HCT116 (cell line): Measurements from ENCODE around the gene HOXB3. TPM values are rescaled to one million over a fixed set of nuclear protein-coding genes. Genes with fewer than 3 reads are reported as not detected.

Experiments used
- ATAC-seq: fragments of 200-7000 bp; cut with Tn5 transposase; 2 replicates; pipeline ENCODE4 v1.9.1; 2020; ENCODE audit warnings: mild to moderate bottlenecking, moderate library complexity
- BruUV-seq: library from RNA; stranded (reverse); fragments of 400-500 nt; replicated peaks from 2 replicates; lab custom pipeline; 2021; lab: Mats Ljungman, UMichigan
- CTCF ChIA-PET: fragments of 300-600 bp; sonication (Branson Sonifier 250); formaldehyde crosslinking; loops from one replicate; lab custom pipeline; 2021; ENCODE audit warnings: antibody characterized with exemption; lab: Charles Lee
- POLR2A ChIA-PET: fragments of 300-600, 350-600 bp; sonication (Branson Sonifier 250); formaldehyde crosslinking; loops from one replicate; lab custom pipeline; 2021; ENCODE audit warnings: antibody characterized with exemption; lab: Charles Lee
- RAD21 ChIA-PET, 2 experiments: fragments of 300-600 bp; sonication (Branson Sonifier 250); formaldehyde crosslinking; loops; one replicate each; lab custom pipeline; 2023; ENCODE audit warnings: low total read pairs in 2 of 2; ENCODE audit not compliant: uncharacterized antibody in 2 of 2, unreplicated experiment in 2 of 2, low non-redundant PET in 1 of 2; lab: Charles Lee
- DNase-seq: peaks from one replicate; pipeline ENCODE4 v3.0.0-alpha.2; 2010; ENCODE audit warnings: low read depth, low spot score
- H2AFZ ChIP-seq: fragments of 200-600 bp; shearing (Covaris generic), sonication (generic); 2 replicates; pipeline ENCODE4 v1.6.1; 2017; ENCODE audit warnings: low read depth, mixed run types, mixed read lengths, antibody characterized with exemption, low read length; ENCODE audit not compliant: poor library complexity, severe bottlenecking
- H3K27ac ChIP-seq: 2 replicates; pipeline ENCODE4 v1.5.1; 2012; ENCODE audit warnings: low read depth, low read length
- H3K27me3 ChIP-seq: fragments of 200-600 bp; sonication (generic); 2 replicates; pipeline ENCODE4 v1.6.1; 2016; ENCODE audit warnings: mixed run types, low read length, mixed read lengths; ENCODE audit not compliant: insufficient read depth
- H3K36me3 ChIP-seq, 2 experiments: fragments of 200-500 bp in 1 of 2; fragments of 200-600 bp in 1 of 2; sonication (Bioruptor generic) in 1 of 2; sonication (generic) in 1 of 2; 2 replicates each; pipeline versions ENCODE4 v1.5.1 to v1.6.1; 2014 to 2016; ENCODE audit warnings: low read length in 2 of 2, inconsistent platforms in 1 of 2, mixed read lengths in 1 of 2, mixed run types in 1 of 2; ENCODE audit not compliant: insufficient read depth in 2 of 2, control insufficient read depth in 1 of 2
- H3K4me1 ChIP-seq, 2 experiments: fragments of 200-600 bp in 1 of 2; sonication (generic) in 1 of 2; 2 replicates each; pipeline versions ENCODE4 v1.5.1 to v1.6.1; 2012 to 2017; ENCODE audit warnings: low read length in 2 of 2, inconsistent platforms in 1 of 2, mild to moderate bottlenecking in 1 of 2, mixed read lengths in 1 of 2, mixed run types in 1 of 2, moderate library complexity in 1 of 2; ENCODE audit not compliant: insufficient read depth in 2 of 2, control insufficient read depth in 1 of 2
- H3K4me2 ChIP-seq: fragments of 200-600 bp; sonication (generic); 2 replicates; pipeline ENCODE4 v1.6.1; 2017; ENCODE audit warnings: mixed run types, low read length, mixed read lengths
- H3K4me3 ChIP-seq, 2 experiments: fragments of 200-600 bp in 1 of 2; sonication (generic) in 1 of 2; replicated peaks in 1 of 2; 2 replicates each; pipeline ENCODE4 v1.5.1; 2011 to 2016; ENCODE audit warnings: low read length in 2 of 2, control low read depth in 1 of 2, low read depth in 1 of 2, mild to moderate bottlenecking in 1 of 2, mixed read lengths in 1 of 2, mixed run types in 1 of 2
- H3K79me2 ChIP-seq: fragments of 200-600 bp; sonication (generic); 2 replicates; pipeline ENCODE4 v1.6.1; 2017; ENCODE audit warnings: mild to moderate bottlenecking, mixed run types, low read length, moderate library complexity, mixed read lengths; ENCODE audit not compliant: insufficient read depth
- H3K9ac ChIP-seq: fragments of 200-600 bp; sonication (generic); 2 replicates; pipeline ENCODE4 v1.6.1; 2016; ENCODE audit warnings: low read length, mixed read lengths
- H3K9me2 ChIP-seq: fragments of 200-600 bp; sonication (generic), shearing (Covaris generic); 2 replicates; pipeline ENCODE4 v1.6.1; 2017; ENCODE audit warnings: mixed run types, mild to moderate bottlenecking, moderate library complexity; ENCODE audit not compliant: insufficient read depth
- H3K9me3 ChIP-seq, 2 experiments: fragments of 200-500 bp in 1 of 2; fragments of 200-600 bp in 1 of 2; sonication (Bioruptor generic) in 1 of 2; sonication (generic) in 1 of 2; 2 replicates each; pipeline ENCODE4 v1.6.1; 2014 to 2017; ENCODE audit warnings: low read length in 2 of 2, mixed read lengths in 2 of 2, inconsistent platforms in 1 of 2, low read depth in 1 of 2, mild to moderate bottlenecking in 1 of 2, mixed run types in 1 of 2, moderate library complexity in 1 of 2; ENCODE audit not compliant: control insufficient read depth in 1 of 2, insufficient read depth in 1 of 2
- H4K20me1 ChIP-seq: fragments of 200-600 bp; sonication (generic), shearing (Covaris generic); 2 replicates; pipeline ENCODE4 v1.6.1; 2017; ENCODE audit warnings: mixed run types, mild to moderate bottlenecking, moderate library complexity; ENCODE audit not compliant: insufficient read depth
- ATF3 ChIP-seq: IDR thresholded peaks from 2 replicates; pipeline ENCODE4 v1.6.1; 2012
- CBX3 ChIP-seq: IDR thresholded peaks from 2 replicates; pipeline ENCODE4 v1.6.1; 2012; ENCODE audit warnings: low read depth
- CEBPB ChIP-seq: IDR thresholded peaks from 2 replicates; pipeline ENCODE4 v1.6.1; 2012; ENCODE audit warnings: low read depth
- EGR1 ChIP-seq: IDR thresholded peaks from 2 replicates; pipeline ENCODE4 v1.6.1; 2012; ENCODE audit warnings: low read depth
- ELF1 ChIP-seq: IDR thresholded peaks from 2 replicates; pipeline ENCODE4 v1.6.1; 2012; ENCODE audit warnings: low read depth, borderline replicate concordance
- EZH2 ChIP-seq: fragments of 200-600 bp; sonication (generic); IDR thresholded peaks from 2 replicates; pipeline ENCODE4 v1.6.1; 2017; ENCODE audit warnings: antibody characterized with exemption, mixed run types
- EZH2phosphoT487 ChIP-seq: fragments of 200-600 bp; IDR thresholded peaks from 2 replicates; pipeline ENCODE4 v1.6.1; 2018; ENCODE audit warnings: antibody characterized with exemption, borderline replicate concordance
- FOSL1 ChIP-seq: IDR thresholded peaks from 2 replicates; pipeline ENCODE4 v1.6.1; 2012; ENCODE audit warnings: low read depth
- JUND ChIP-seq: IDR thresholded peaks from 2 replicates; pipeline ENCODE4 v1.6.1; 2012
- MAX ChIP-seq: IDR thresholded peaks from 2 replicates; pipeline ENCODE4 v1.6.1; 2012
- POLR2A ChIP-seq: IDR thresholded peaks from 2 replicates; pipeline ENCODE4 v1.7.0; 2011; ENCODE audit warnings: borderline replicate concordance; ENCODE audit not compliant: insufficient read depth, insufficient read length; ENCODE audit errors: extremely low read depth
- POLR2AphosphoS5 ChIP-seq: IDR thresholded peaks from 2 replicates; pipeline ENCODE4 v1.6.1; 2011; ENCODE audit warnings: mild to moderate bottlenecking, low read depth, low read length, moderate library complexity
- RAD21 ChIP-seq: IDR thresholded peaks from 2 replicates; pipeline ENCODE4 v1.6.1; 2012; ENCODE audit warnings: low read depth, mild to moderate bottlenecking
- REST ChIP-seq: IDR thresholded peaks from 2 replicates; pipeline ENCODE4 v1.6.1; 2012; ENCODE audit warnings: low read depth
- SIN3A ChIP-seq: IDR thresholded peaks from 2 replicates; pipeline ENCODE4 v1.6.1; 2012; ENCODE audit warnings: low read depth
- SP1 ChIP-seq: IDR thresholded peaks from 2 replicates; pipeline ENCODE4 v1.6.1; 2012; ENCODE audit warnings: low read depth
- TCF7L2 ChIP-seq: IDR thresholded peaks from 2 replicates; pipeline ENCODE4 v1.7.0; 2011; ENCODE audit warnings: borderline replicate concordance, inconsistent platforms; ENCODE audit not compliant: insufficient read depth, insufficient read length; ENCODE audit errors: extremely low read depth
- YY1 ChIP-seq: IDR thresholded peaks from 2 replicates; pipeline ENCODE4 v1.6.1; 2011; ENCODE audit warnings: low read length, low read depth, moderate library complexity, mild to moderate bottlenecking; ENCODE audit not compliant: insufficient replicate concordance; ENCODE audit errors: extremely low read depth
- ZFX ChIP-seq: fragments of 450-650 bp; IDR thresholded peaks from 2 replicates; pipeline ENCODE4 v1.6.1; 2017
- intact Hi-C: fragments of 100-400 bp; cut with micrococcal nuclease; formaldehyde crosslinking; loops from 2 replicates; pipeline ENCODE4 v1.10.0; 2022
- total RNA-seq: library from RNA; stranded (reverse); gene quantifications from one replicate; pipeline ENCODE4 v1.2.1, GENCODE V29; 2021; ENCODE audit not compliant: unreplicated experiment

HOXB3 gene
- total RNA-seq, 1 experiment from 2014 or later, result 19.8 TPM

- Histone ChIP-seq H3K4me2 (no peak overlapping the region), H3K4me3 (no peak overlapping the region), H3K79me2 (peaks cover 48% of the 10 kb centered on the region), H3K9me2 (no peaks in the 10 kb centered on the region), H4K20me1 (no peaks in the 10 kb centered on the region), H2AFZ (no peak overlapping the region), H3K36me3 (no peaks in the 10 kb centered on the region; a peak in 1 of 4 replicates), H3K27ac (no peak overlapping the region)
- ATAC-seq, result no peak
- POLR2A ChIA-PET, result no interaction called here
- no peak for DNase-seq
- intact Hi-C loops, result no loop called here
- no TSS peak for BruUV-seq
- TF ChIP-seq JUND (no peak), EZH2phosphoT487 (no peak), YY1 (no peak), REST (no peak), FOSL1 (no peak), ZFX (no peak), ELF1 (no peak), EGR1 (no peak), POLR2AphosphoS5 (no peak), RAD21 (no peak), TCF7L2 (no peak), EZH2 (no peak), POLR2A (no peak), CEBPB (no peak), ATF3 (no peak), SP1 (no peak), MAX (no peak), SIN3A (no peak), CBX3 (no peak)
- TF ChIP-seq, all 23 proteins: peak for 0
- Histone ChIP-seq H3K27me3 (no peaks in the 10 kb centered on the region), H3K9me3 (no peaks in the 10 kb centered on the region), H3K4me1 (no peaks in the 10 kb centered on the region), H3K9ac (no peak overlapping the region)
- ChIA-PET CTCF (no interaction called here), RAD21 (no interaction called here)
Measured at GRCh38 chr17:48566717-48567116, 23.3 kb downstream of the HOXB3 start.
